HepG2 (cell line): ENCODE measurements around the gene TSPAN11. TPM values are rescaled to one million over a fixed set of nuclear protein-coding genes. Genes with fewer than 3 reads are reported as not detected.

ENCODE experiments used
- ATAC-seq: fragments of 200-7000 bp; cut with Tn5 transposase; 3 replicates; pipeline ENCODE4 v1.9.1; 2020; ENCODE audit warnings: mild to moderate bottlenecking, moderate library complexity
- BruUV-seq: library from RNA; stranded (reverse); fragments of 400-500 nt; replicated peaks from 2 replicates; lab custom pipeline; 2021; lab: Mats Ljungman, UMichigan
- CTCF ChIA-PET: fragments of 300-600 bp; formaldehyde crosslinking; extraction: SDS; loops from one replicate; lab custom pipeline; 2021; ENCODE audit warnings: low total read pairs, inconsistent platforms, low intra/inter-chr PET ratio; lab: Yijun Ruan, JAX
- POLR2A ChIA-PET: fragments of 350-600 bp; sonication (Branson Sonifier 250); formaldehyde crosslinking; loops from one replicate; lab custom pipeline; 2020; ENCODE audit warnings: antibody characterized with exemption, inconsistent platforms; lab: Yijun Ruan, JAX
- DNase-seq: peaks from one replicate; pipeline ENCODE4 v3.0.0-alpha.2; 2015; ENCODE audit warnings: low spot score
- FAIRE-seq: peaks from 3 replicates; lab custom pipeline; 2011; peaks lifted over from hg19 to GRCh38; lab: Jason Lieb, UNC
- H2AFZ ChIP-seq: one replicate; pipeline ENCODE4 v1.6.1; 2011; ENCODE audit warnings: low read length, inconsistent platforms
- H3K27ac ChIP-seq: fragments of 300-600 bp; 3 replicates; pipeline ENCODE4 v1.8.0; 2011; ENCODE audit warnings: mixed run types, mild to moderate bottlenecking, mixed read lengths, low read length, inconsistent platforms; ENCODE audit not compliant: insufficient read depth; ENCODE audit errors: extremely low read length
- H3K27me3 ChIP-seq, 2 experiments: fragments of 200-600 bp in 1 of 2; 2 replicates in 1 of 2; 3 replicates in 1 of 2; pipeline versions ENCODE4 v1.6.0 to v1.8.0; 2011; ENCODE audit warnings: low read length in 2 of 2, mild to moderate bottlenecking in 2 of 2, moderate library complexity in 2 of 2, inconsistent platforms in 1 of 2; ENCODE audit not compliant: insufficient read depth in 2 of 2, control insufficient read depth in 1 of 2
- H3K36me3 ChIP-seq, 2 experiments: fragments of 200-600 bp in 1 of 2; replicated peaks in 1 of 2; 2 replicates in 1 of 2; 3 replicates in 1 of 2; pipeline versions ENCODE4 v1.5.1 to v1.8.0; 2011; ENCODE audit warnings: low read length in 2 of 2, inconsistent platforms in 1 of 2; ENCODE audit not compliant: insufficient read depth in 2 of 2, control insufficient read depth in 1 of 2
- H3K4me1 ChIP-seq: 2 replicates; pipeline ENCODE4 v1.5.1; 2012; ENCODE audit warnings: low read length, inconsistent platforms; ENCODE audit not compliant: insufficient read depth
- H3K4me2 ChIP-seq: 2 replicates; pipeline ENCODE4 v1.6.0; 2011; ENCODE audit warnings: low read depth, low read length, inconsistent platforms
- H3K4me3 ChIP-seq, 3 experiments: fragments of 200-600 bp in 1 of 3; sonication (generic), shearing (Covaris generic) in 1 of 3; replicated peaks in 1 of 3; 2 replicates each; pipeline ENCODE4 v1.5.1; 2011 to 2016; ENCODE audit warnings: low read length in 3 of 3, inconsistent platforms in 2 of 3, low read depth in 2 of 3, mild to moderate bottlenecking in 2 of 3, control low read depth in 1 of 3, mixed read lengths in 1 of 3; ENCODE audit not compliant: insufficient read depth in 1 of 3
- H3K79me2 ChIP-seq: one replicate; pipeline ENCODE4 v1.6.1; 2011; ENCODE audit warnings: low read length, inconsistent platforms; ENCODE audit not compliant: insufficient read depth
- H3K9ac ChIP-seq: 2 replicates; pipeline ENCODE4 v1.6.0; 2011; ENCODE audit warnings: mild to moderate bottlenecking, low read depth, low read length, inconsistent platforms; ENCODE audit not compliant: insufficient read depth
- H3K9me3 ChIP-seq: 2 replicates; pipeline ENCODE4 v1.5.1; 2012; ENCODE audit warnings: mild to moderate bottlenecking, low read length
- H4K20me1 ChIP-seq: 2 replicates; pipeline ENCODE4 v1.6.0; 2011; ENCODE audit warnings: inconsistent platforms, mild to moderate bottlenecking, low read length, moderate library complexity; ENCODE audit not compliant: insufficient read depth
- CBX1 ChIP-seq: IDR thresholded peaks from one replicate; pipeline ENCODE4 v1.6.1; 2016; ENCODE audit warnings: antibody characterized with exemption, low read depth
- E2F5 ChIP-seq: sonication (generic); formaldehyde crosslinking; conservative IDR thresholded peaks from 2 replicates; pipeline ENCODE4 v1.4.0; 2020; ENCODE audit warnings: missing genetic modification reagents
- U2AF1 ChIP-seq: fragments of 200-400 bp; formaldehyde crosslinking; optimal IDR thresholded peaks from 2 replicates; pipeline ENCODE3; 2017; ENCODE audit warnings: mild to moderate bottlenecking, low read depth, low read length
- YEATS4 ChIP-seq: sonication (generic); formaldehyde crosslinking; IDR thresholded peaks from 2 replicates; pipeline ENCODE4 v1.4.0; 2020; ENCODE audit warnings: missing genetic modification reagents, borderline replicate concordance
- ZFX ChIP-seq: sonication (generic); formaldehyde crosslinking; IDR thresholded peaks from 2 replicates; pipeline ENCODE4 v1.4.0; 2020; ENCODE audit warnings: mild to moderate bottlenecking, low read depth, missing genetic modification reagents, moderate library complexity
- ZNF468 ChIP-seq: sonication (generic); formaldehyde crosslinking; IDR thresholded peaks from 2 replicates; pipeline ENCODE4 v1.8.0; 2022; ENCODE audit warnings: mild to moderate bottlenecking, moderate library complexity, missing genetic modification reagents
- WGBS: methylation state at CpG from one replicate; pipeline ENCODE4 v1.1.6; 2017; ENCODE audit warnings: low lambda C conversion rate; 5-methylcytosine and 5-hydroxymethylcytosine counted together
- in situ Hi-C: cut with HindIII; loops from 2 replicates; pipeline ENCODE4 v1.10.0; 2017; ENCODE audit warnings: low pct_unique_long_range_greater_than_20kb; ENCODE audit not compliant: extremely low pct_ligation_motif_present
- intact Hi-C: fragments of 100-400 bp; cut with micrococcal nuclease; formaldehyde crosslinking; loops from one replicate; pipeline ENCODE4 v1.10.0; 2022; ENCODE audit not compliant: unreplicated experiment
- polyA plus RNA-seq, 8 experiments: library from polyadenylated mRNA; depleted of rRNA in 3 of 8; stranded (reverse) in 7 of 8; unstranded in 1 of 8; fragments of >200 nt; fragmentation: Illumina TruSeq in 4 of 8; extraction: Trizol in 4 of 8; gene quantifications; 2 replicates each; pipeline versions ENCODE4 v1.2.1 to v1.2.3, GENCODE V29; 2011 to 2016; ENCODE audit warnings: low read depth in 4 of 8, missing spikeins in 1 of 8, mixed read lengths in 1 of 8; ENCODE audit not compliant: insufficient read depth in 1 of 8
- total RNA-seq, 5 experiments: library from RNA; depleted of rRNA; stranded (reverse); fragments of >200 nt; fragmentation: Illumina TruSeq; extraction: Trizol; gene quantifications; 2 replicates each; pipeline ENCODE4 v1.2.3, GENCODE V29; 2016; ENCODE audit warnings: low read depth in 1 of 5
- TF ChIP-seq, protein P1 (sequence below): sonication (generic); formaldehyde crosslinking; IDR thresholded peaks from 2 replicates; pipeline ENCODE4 v1.4.0; 2020; ENCODE audit warnings: mild to moderate bottlenecking, missing genetic modification reagents
- TF ChIP-seq, protein P2 (sequence below): sonication (generic); formaldehyde crosslinking; IDR thresholded peaks from 2 replicates; pipeline ENCODE4 v1.4.0; 2020; ENCODE audit warnings: missing genetic modification reagents

Gene TSPAN11
- total and polyA plus RNA-seq, 2 of the 13 experiments (the other 11 are each of a cell fraction or from before 2014, with no cell fraction given): 0.01 to 0.07 TPM

- no peaks in the 10 kb centered on the region for H3K4me1 ChIP-seq
- TF ChIP-seq YEATS4 (CRISPR knock-in tag) (no peak), ZFX (no peak), E2F5 (CRISPR knock-in tag) (no peak), U2AF1 (no peak), ZNF468 (CRISPR knock-in tag) (no peak), CBX1 (no peak)
- TF ChIP-seq, protein P1, sequence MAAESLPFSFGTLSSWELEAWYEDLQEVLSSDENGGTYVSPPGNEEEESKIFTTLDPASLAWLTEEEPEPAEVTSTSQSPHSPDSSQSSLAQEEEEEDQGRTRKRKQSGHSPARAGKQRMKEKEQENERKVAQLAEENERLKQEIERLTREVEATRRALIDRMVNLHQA (CRISPR knock-in tag): no peak
- TF ChIP-seq, protein P2, sequence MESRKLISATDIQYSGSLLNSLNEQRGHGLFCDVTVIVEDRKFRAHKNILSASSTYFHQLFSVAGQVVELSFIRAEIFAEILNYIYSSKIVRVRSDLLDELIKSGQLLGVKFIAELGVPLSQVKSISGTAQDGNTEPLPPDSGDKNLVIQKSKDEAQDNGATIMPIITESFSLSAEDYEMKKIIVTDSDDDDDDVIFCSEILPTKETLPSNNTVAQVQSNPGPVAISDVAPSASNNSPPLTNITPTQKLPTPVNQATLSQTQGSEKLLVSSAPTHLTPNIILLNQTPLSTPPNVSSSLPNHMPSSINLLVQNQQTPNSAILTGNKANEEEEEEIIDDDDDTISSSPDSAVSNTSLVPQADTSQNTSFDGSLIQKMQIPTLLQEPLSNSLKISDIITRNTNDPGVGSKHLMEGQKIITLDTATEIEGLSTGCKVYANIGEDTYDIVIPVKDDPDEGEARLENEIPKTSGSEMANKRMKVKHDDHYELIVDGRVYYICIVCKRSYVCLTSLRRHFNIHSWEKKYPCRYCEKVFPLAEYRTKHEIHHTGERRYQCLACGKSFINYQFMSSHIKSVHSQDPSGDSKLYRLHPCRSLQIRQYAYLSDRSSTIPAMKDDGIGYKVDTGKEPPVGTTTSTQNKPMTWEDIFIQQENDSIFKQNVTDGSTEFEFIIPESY: no peak
- CTCF ChIA-PET: no interaction called here
- FAIRE-seq (no peak), DNase-seq (no peak), ATAC-seq (no peak)
- intact Hi-C loops (no loop called here), in situ Hi-C loops (no loop called here)
- no peaks in the 10 kb centered on the region for H3K36me3 ChIP-seq
- no peaks in the 10 kb centered on the region for H3K79me2 ChIP-seq
- no TSS peak for BruUV-seq
- H3K4me3 ChIP-seq: no peak overlapping the region
- 27% methylated on average over 7 of the region's 7 CpGs for WGBS
- H3K9me3 ChIP-seq: no peaks in the 10 kb centered on the region
- H4K20me1 ChIP-seq: no peaks in the 10 kb centered on the region
- no peak overlapping the region for H2AFZ ChIP-seq
- no peak overlapping the region for H3K27ac ChIP-seq
- H3K4me2 ChIP-seq: no peak overlapping the region
- POLR2A ChIA-PET: no interaction called here
- H3K9ac ChIP-seq: no peak overlapping the region
- H3K27me3 ChIP-seq: peaks cover 3 to 63% of the 10 kb centered on the region in 2 experiments; a peak in 4 of 5 replicates
Observed at GRCh38 chr12:30930238-30930637, 3.7 kb downstream of the TSPAN11 start.
